Subcutaneous abdominal adipose tissue (tissue), 5 donors: ENCODE measurements around the gene SH3PXD2A.
A peak's percentile ranks its signal among the peaks of the same experiment; 100 is the strongest.

ENCODE experiments used
- H3K27ac ChIP-seq: one replicate; pipeline ENCODE4 v1.7.0; 2013; ENCODE audit warnings: low read depth, mild to moderate bottlenecking, inconsistent platforms, low read length, moderate library complexity
- H3K27me3 ChIP-seq, 5 donors: one replicate each; pipeline ENCODE4 v1.7.0; 2013; ENCODE audit warnings: low read length in 5 of 5, inconsistent platforms in 1 of 5; ENCODE audit not compliant: control insufficient read depth in 5 of 5, insufficient read depth in 4 of 5
- H3K36me3 ChIP-seq, 5 donors: one replicate each; pipeline ENCODE4 v1.7.0; 2013; ENCODE audit warnings: low read length in 5 of 5; ENCODE audit not compliant: control insufficient read depth in 5 of 5, insufficient read depth in 5 of 5
- H3K4me1 ChIP-seq, 5 donors: one replicate each; pipeline ENCODE4 v1.7.0; 2013; ENCODE audit warnings: low read length in 5 of 5, mild to moderate bottlenecking in 3 of 5, moderate library complexity in 1 of 5; ENCODE audit not compliant: control insufficient read depth in 5 of 5, insufficient read depth in 5 of 5
- H3K4me3 ChIP-seq, 5 donors: one replicate each; pipeline ENCODE4 v1.7.0; 2013; ENCODE audit warnings: low read length in 5 of 5, low read depth in 1 of 5
- H3K9ac ChIP-seq, 5 donors: one replicate each; pipeline ENCODE4 v1.7.0; 2013; ENCODE audit warnings: low read length in 5 of 5, mild to moderate bottlenecking in 4 of 5, moderate library complexity in 3 of 5
- H3K9me3 ChIP-seq, 5 donors: one replicate each; pipeline ENCODE4 v1.7.0; 2013; ENCODE audit warnings: low read length in 5 of 5; ENCODE audit not compliant: control insufficient read depth in 5 of 5
- donor health status: healthy.
- donor health status: healthy.
- donor health status: healthy.
- donor health status: healthy.
- donor health status: healthy.

Gene SH3PXD2A

GRCh38 chr10:103697787-103698186 is 157.6 kb downstream of the SH3PXD2A start:
- H3K27ac ChIP-seq: no peak overlapping the region
- peaks cover 2 to 31% (median 27%) of the 10 kb centered on the region in 5 donors for H3K4me1 ChIP-seq
- H3K36me3 ChIP-seq: peaks cover 0 to 8% (median 0%) of the 10 kb centered on the region in 5 donors
- H3K9me3 ChIP-seq: no peaks in the 10 kb centered on the region
- no peak overlapping the region for H3K4me3 ChIP-seq
- no peak overlapping the region for H3K9ac ChIP-seq
- peaks cover 0 to 6% (median 6%) of the 10 kb centered on the region in 5 donors for H3K27me3 ChIP-seq

GRCh38 chr10:103696411-103697145 is 158.8 kb downstream of the SH3PXD2A start:
- no peak overlapping the region for H3K4me3 ChIP-seq
- no peaks in the 10 kb centered on the region for H3K9me3 ChIP-seq
- peaks cover 2 to 36% (median 29%) of the 10 kb centered on the region in 5 donors for H3K4me1 ChIP-seq
- peaks cover 0 to 8% (median 0%) of the 10 kb centered on the region in 5 donors for H3K36me3 ChIP-seq
- H3K27me3 ChIP-seq: peaks cover 0 to 11% (median 6%) of the 10 kb centered on the region in 5 donors
- H3K27ac ChIP-seq: peak overlapping the region; percentile 23
- H3K9ac ChIP-seq: no peak overlapping the region

GRCh38 chr10:103696094-103696410 is 159.3 kb downstream of the SH3PXD2A start:
- H3K27me3 ChIP-seq: peaks cover 0 to 11% (median 6%) of the 10 kb centered on the region in 5 donors
- H3K36me3 ChIP-seq: peaks cover 0 to 8% (median 0%) of the 10 kb centered on the region in 5 donors
- H3K4me1 ChIP-seq: peaks cover 2 to 36% (median 29%) of the 10 kb centered on the region in 5 donors
- H3K9ac ChIP-seq: no peak overlapping the region
- H3K4me3 ChIP-seq: no peak overlapping the region
- peak overlapping the region; percentile 23 for H3K27ac ChIP-seq
- H3K9me3 ChIP-seq: no peaks in the 10 kb centered on the region

- H3K36me3 ChIP-seq: peaks cover 0 to 8% (median 0%) of the 10 kb centered on the region in 5 donors
- H3K4me3 ChIP-seq: no peak overlapping the region
- no peaks in the 10 kb centered on the region for H3K9me3 ChIP-seq
- H3K27me3 ChIP-seq: peaks cover 0 to 11% (median 6%) of the 10 kb centered on the region in 5 donors
- H3K9ac ChIP-seq: no peak overlapping the region
- H3K4me1 ChIP-seq: peaks cover 2 to 36% (median 29%) of the 10 kb centered on the region in 5 donors
- peak overlapping the region; percentile 23 for H3K27ac ChIP-seq
Observed at GRCh38 chr10:103695584-103696005, 159.8 kb downstream of the SH3PXD2A start.

- Histone ChIP-seq H3K9me3 (no peaks in the 10 kb centered on the region), H3K9ac (no peak overlapping the region), H3K4me3 (peak overlapping the region in 2 of 5 donors; percentile 28 to 35)
Observed at GRCh38 chr10:103693812-103694205, 161.6 kb downstream of the SH3PXD2A start.

GRCh38 chr10:103692952-103693811 is 162.2 kb downstream of the SH3PXD2A start:
- peaks cover 2 to 36% (median 29%) of the 10 kb centered on the region in 5 donors for H3K4me1 ChIP-seq
- H3K9me3 ChIP-seq: no peaks in the 10 kb centered on the region
- peak overlapping the region in 3 of 5 donors; percentile 8 to 40 (median 35) for H3K4me3 ChIP-seq
- H3K36me3 ChIP-seq: peaks cover 0 to 4% (median 0%) of the 10 kb centered on the region in 5 donors
- H3K9ac ChIP-seq: no peak overlapping the region
- no peak overlapping the region for H3K27ac ChIP-seq
- H3K27me3 ChIP-seq: peaks cover 0 to 11% (median 6%) of the 10 kb centered on the region in 5 donors

More at GRCh38 chr10:103693812-103694205, 161.6 kb downstream of the SH3PXD2A start:
- Histone ChIP-seq H3K27me3 (peaks cover 0 to 11% (median 6%) of the 10 kb centered on the region in 5 donors), H3K4me1 (peaks cover 2 to 36% (median 29%) of the 10 kb centered on the region in 5 donors), H3K36me3 (peaks cover 0 to 4% (median 0%) of the 10 kb centered on the region in 5 donors), H3K27ac (no peak overlapping the region)

GRCh38 chr10:103692436-103692951 is 162.9 kb downstream of the SH3PXD2A start:
- Histone ChIP-seq H3K27ac (no peak overlapping the region), H3K9ac (no peak overlapping the region), H3K4me1 (peaks cover 2 to 36% (median 29%) of the 10 kb centered on the region in 5 donors), H3K36me3 (no peaks in the 10 kb centered on the region), H3K4me3 (peak overlapping the region in 2 of 5 donors; percentile 8 to 40), H3K9me3 (no peaks in the 10 kb centered on the region), H3K27me3 (peaks cover 0 to 11% (median 6%) of the 10 kb centered on the region in 5 donors)

GRCh38 chr10:103691723-103692435 is 163.5 kb downstream of the SH3PXD2A start:
- H3K27me3 ChIP-seq: peaks cover 0 to 11% (median 6%) of the 10 kb centered on the region in 5 donors
- no peaks in the 10 kb centered on the region for H3K9me3 ChIP-seq
- H3K36me3 ChIP-seq: no peaks in the 10 kb centered on the region
- no peak overlapping the region for H3K27ac ChIP-seq
- H3K4me3 ChIP-seq: no peak overlapping the region
- H3K9ac ChIP-seq: no peak overlapping the region
- H3K4me1 ChIP-seq: peaks cover 2 to 31% (median 26%) of the 10 kb centered on the region in 5 donors

- H3K4me1 ChIP-seq: peaks cover 0 to 27% (median 21%) of the 10 kb centered on the region in 5 donors
- no peak overlapping the region for H3K9ac ChIP-seq
- no peaks in the 10 kb centered on the region for H3K36me3 ChIP-seq
- peaks cover 0 to 11% (median 6%) of the 10 kb centered on the region in 5 donors for H3K27me3 ChIP-seq
- H3K27ac ChIP-seq: no peak overlapping the region
- no peak overlapping the region for H3K4me3 ChIP-seq
- no peaks in the 10 kb centered on the region for H3K9me3 ChIP-seq
Observed at GRCh38 chr10:103691267-103691666, 164.1 kb downstream of the SH3PXD2A start.
